ENCODE data around the gene COL2A1. TPM values are rescaled to one million over a fixed set of nuclear protein-coding genes. Genes with fewer than 3 reads are reported as not detected.

The COL2A1 gene
- total RNA-seq, 4 donors from 2014 or later: 0.12 to 0.56 TPM; not detected in 2

- no peak for DNase-seq (ENCODE audit: low spot score)
- no peak for ATAC-seq (ENCODE audit: low FRiP score)
- TF ChIP-seq CTCF (IDR thresholded peaks at IDR 0.05): no peak
These were observed 21.5 kb downstream of the COL2A1 start for GRCh38 chr12:47982770-47983169.

- TF ChIP-seq CTCF (IDR thresholded peaks at IDR 0.05): no peak
- ATAC-seq (ENCODE audit: low FRiP score) (no peak), DNase-seq (ENCODE audit: low spot score) (no peak)
These were observed 22.0 kb downstream of the COL2A1 start for GRCh38 chr12:47982311-47982710.

GRCh38 chr12:47981496-47982260, 22.6 kb downstream of the COL2A1 start:
- DNase-seq (ENCODE audit: low spot score) (no peak), ATAC-seq (ENCODE audit: low FRiP score) (no peak)

GRCh38 chr12:47980779-47981495, 23.3 kb downstream of the COL2A1 start:
- no peak for DNase-seq (ENCODE audit: low spot score)
- no peak for TF ChIP-seq CTCF (IDR thresholded peaks at IDR 0.05)
- no peak for ATAC-seq (ENCODE audit: low FRiP score)

More at GRCh38 chr12:47981496-47982260, 22.6 kb downstream of the COL2A1 start:
- TF ChIP-seq CTCF (IDR thresholded peaks at IDR 0.05): no peak

GRCh38 chr12:47980197-47980596, 24.1 kb downstream of the COL2A1 start:
- DNase-seq (ENCODE audit: low spot score): no peak
- no peak for TF ChIP-seq CTCF (IDR thresholded peaks at IDR 0.05)
- ATAC-seq (ENCODE audit: low FRiP score): no peak

DNA sequence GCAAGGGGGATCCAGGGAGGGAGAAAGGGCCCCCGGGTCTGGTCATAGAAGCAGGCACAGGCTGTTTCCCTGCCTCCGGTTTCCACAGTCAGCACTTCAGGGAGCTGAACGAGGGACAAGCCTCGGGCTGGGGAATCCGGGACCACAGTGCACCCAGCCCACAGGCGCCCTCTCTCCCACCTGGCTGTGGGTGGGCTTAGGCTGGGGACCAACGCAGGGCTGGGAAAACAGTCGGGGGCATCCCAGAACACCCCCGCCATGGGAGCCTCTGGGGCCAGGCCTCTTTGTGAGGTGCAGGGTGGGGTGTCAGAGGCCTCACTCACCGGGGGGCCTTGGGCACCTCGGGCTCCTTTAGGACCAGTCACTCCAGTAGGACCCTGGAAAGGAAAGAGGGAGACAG, 24.6 kb downstream of the COL2A1 start:
- DNase-seq (ENCODE audit: low spot score): no peak
- ATAC-seq (ENCODE audit: low FRiP score): no peak

More for the DNA sequence above, 24.6 kb downstream of the COL2A1 start:
- no peak for TF ChIP-seq CTCF (IDR thresholded peaks at IDR 0.05)

Measured in omental fat pad (tissue), 4 donors.